ENCODE data around the gene TMEM202. TPM values are rescaled to one million over a fixed set of nuclear protein-coding genes. Genes with fewer than 3 reads are reported as not detected.
A peak's percentile ranks its signal among the peaks of the same experiment; 100 is the strongest.
"Not testable (repeated sequence)": the region's sequence is repeated elsewhere in the genome, so short reads cannot be mapped to it uniquely, and the experiment has no call there.

The TMEM202 gene
- total and polyA plus RNA-seq, 5 donors from 2014 or later, result not detected

- H3K9me3 Mint-ChIP-seq, result peaks cover 0 to 1% (median 0%) of the 10 kb centered on the region in 7 donors
- DNase-seq (no peak), ATAC-seq (ENCODE audit: low read depth in 2 of 2) (no peak)
- peaks cover 15 to 29% (median 18%) of the 10 kb centered on the region in 4 donors for H3K4me1 Mint-ChIP-seq
- peaks cover 3% of the 10 kb centered on the region for H3K27me3 ChIP-seq (ENCODE audit: control insufficient read depth, insufficient read depth, low read length)
- H3K36me3 Mint-ChIP-seq, result no peaks in the 10 kb centered on the region
- H3K9me3 ChIP-seq (ENCODE audit: control insufficient read depth in 2 of 2, low read length in 2 of 2), result no peaks in the 10 kb centered on the region
- H3K4me3 ChIP-seq (ENCODE audit: low read depth, low read length), result no peak overlapping the region
- peaks cover 5% of the 10 kb centered on the region for H3K27me3 Mint-ChIP-seq
- H3K4me1 ChIP-seq (ENCODE audit: control insufficient read depth, insufficient read depth, low read length, poor library complexity, severe bottlenecking), result peaks cover 22% of the 10 kb centered on the region
- peak overlapping the region in 1 of 4 donors; percentile 12 for H3K4me3 Mint-ChIP-seq
- no peaks in the 10 kb centered on the region for H3K36me3 ChIP-seq (ENCODE audit: control insufficient read depth, insufficient read depth, low read length)
- H3K27ac Mint-ChIP-seq, result peak overlapping the region; percentile 17 to 83 (median 21)
- H3K27ac ChIP-seq (ENCODE audit: insufficient read depth, low read length, poor library complexity, severe bottlenecking), result no peak overlapping the region
Measured at GRCh38 chr15:72379856-72380430, 18.2 kb upstream of the TMEM202 start.

- no peak overlapping the region for H3K27ac Mint-ChIP-seq
- peaks cover 9 to 21% (median 13%) of the 10 kb centered on the region in 4 donors for H3K4me1 Mint-ChIP-seq
Measured at GRCh38 chr15:72380743-72381142, 17.4 kb upstream of the TMEM202 start.

DNA sequence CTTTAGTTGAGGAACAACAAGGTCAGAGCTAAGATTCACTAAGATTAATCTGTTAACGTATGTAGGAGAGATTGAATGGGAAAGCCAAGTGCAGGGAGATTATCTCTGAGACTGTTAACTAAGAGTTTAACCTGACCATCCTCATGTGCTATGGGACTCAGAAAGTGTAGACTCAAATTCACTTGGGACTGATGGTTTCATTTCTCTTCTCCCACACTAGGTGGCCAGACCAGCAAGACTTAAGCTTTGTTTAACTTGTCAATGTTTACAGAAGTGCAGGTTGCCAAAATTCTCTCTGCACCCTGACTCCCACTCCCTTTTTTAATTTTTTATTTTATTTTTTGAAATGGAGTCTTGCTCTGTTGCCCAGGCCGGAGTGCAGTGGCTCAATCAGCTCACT, 16.0 kb upstream of the TMEM202 start:
- H3K27ac Mint-ChIP-seq, result no peak overlapping the region

More at GRCh38 chr15:72380743-72381142, 17.4 kb upstream of the TMEM202 start:
- Histone ChIP-seq H3K27me3 (ENCODE audit: control insufficient read depth, insufficient read depth, low read length) (peaks cover 5% of the 10 kb centered on the region), H3K9me3 (ENCODE audit: control insufficient read depth in 2 of 2, low read length in 2 of 2) (no peaks in the 10 kb centered on the region), H3K4me1 (ENCODE audit: control insufficient read depth, insufficient read depth, low read length, poor library complexity, severe bottlenecking) (peaks cover 15% of the 10 kb centered on the region), H3K4me3 (ENCODE audit: low read depth, low read length) (no peak overlapping the region), H3K27ac (ENCODE audit: insufficient read depth, low read length, poor library complexity, severe bottlenecking) (no peak overlapping the region), H3K36me3 (ENCODE audit: control insufficient read depth, insufficient read depth, low read length) (no peaks in the 10 kb centered on the region)
- no peak overlapping the region for H3K4me3 Mint-ChIP-seq
- peaks cover 0 to 1% (median 0%) of the 10 kb centered on the region in 7 donors for H3K9me3 Mint-ChIP-seq
- peaks cover 9% of the 10 kb centered on the region for H3K27me3 Mint-ChIP-seq
- H3K36me3 Mint-ChIP-seq, result no peaks in the 10 kb centered on the region
- ATAC-seq (ENCODE audit: low read depth in 2 of 2) (no peak), DNase-seq (no peak)

DNA sequence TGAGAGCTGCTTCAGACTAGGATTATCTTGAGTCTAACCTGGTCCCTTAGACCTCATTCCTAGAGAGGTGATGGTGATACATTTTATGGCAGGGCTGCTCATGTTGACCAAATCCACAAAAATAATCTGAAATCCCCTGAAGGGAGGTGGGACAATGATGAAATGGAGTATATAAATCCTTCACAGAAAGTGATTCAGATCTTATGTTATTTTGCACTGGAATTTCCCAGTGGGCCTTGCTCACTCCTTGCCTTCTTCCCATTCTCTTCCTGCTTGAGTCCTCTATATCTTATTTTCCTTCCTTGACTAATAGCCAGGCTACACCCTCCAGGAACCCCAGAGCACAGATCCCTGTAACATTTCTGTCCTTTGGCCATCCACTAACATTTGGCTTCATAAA, 10.4 kb upstream of the TMEM202 start:
- no peak for ATAC-seq (ENCODE audit: low read depth in 2 of 2)
- no peaks in the 10 kb centered on the region for H3K4me1 ChIP-seq (ENCODE audit: control insufficient read depth, insufficient read depth, low read length, poor library complexity, severe bottlenecking)
- H3K27me3 ChIP-seq (ENCODE audit: control insufficient read depth, insufficient read depth, low read length), result peaks cover 5% of the 10 kb centered on the region
- H3K4me3 Mint-ChIP-seq, result no peak overlapping the region
- no peak overlapping the region for H3K4me3 ChIP-seq (ENCODE audit: low read depth, low read length)
- H3K36me3 Mint-ChIP-seq, result no peaks in the 10 kb centered on the region
- peaks cover 0 to 1% (median 0%) of the 10 kb centered on the region in 7 donors for H3K9me3 Mint-ChIP-seq
- H3K4me1 Mint-ChIP-seq, result no peaks in the 10 kb centered on the region
- DNase-seq, result no peak
- no peak overlapping the region for H3K27ac Mint-ChIP-seq
- no peaks in the 10 kb centered on the region for H3K9me3 ChIP-seq (ENCODE audit: control insufficient read depth in 2 of 2, low read length in 2 of 2)
- H3K27ac ChIP-seq (ENCODE audit: insufficient read depth, low read length, poor library complexity, severe bottlenecking), result no peak overlapping the region
- H3K27me3 Mint-ChIP-seq, result peaks cover 27% of the 10 kb centered on the region
- H3K36me3 ChIP-seq (ENCODE audit: control insufficient read depth, insufficient read depth, low read length), result no peaks in the 10 kb centered on the region

More for the DNA sequence above, 16.0 kb upstream of the TMEM202 start:
- no peak overlapping the region for H3K27ac ChIP-seq (ENCODE audit: insufficient read depth, low read length, poor library complexity, severe bottlenecking)
- peaks cover 2% of the 10 kb centered on the region for H3K4me1 ChIP-seq (ENCODE audit: control insufficient read depth, insufficient read depth, low read length, poor library complexity, severe bottlenecking)
- ATAC-seq (ENCODE audit: low read depth in 2 of 2), result no peak
- Mint-ChIP-seq H3K9me3 (peaks cover 0 to 1% (median 0%) of the 10 kb centered on the region in 7 donors), H3K36me3 (no peaks in the 10 kb centered on the region), H3K4me1 (peaks cover 0 to 10% (median 3%) of the 10 kb centered on the region in 4 donors), H3K4me3 (no peak overlapping the region), H3K27me3 (peaks cover 15% of the 10 kb centered on the region)
- H3K27me3 ChIP-seq (ENCODE audit: control insufficient read depth, insufficient read depth, low read length), result peaks cover 5% of the 10 kb centered on the region
- no peak overlapping the region for H3K4me3 ChIP-seq (ENCODE audit: low read depth, low read length)
- no peaks in the 10 kb centered on the region for H3K36me3 ChIP-seq (ENCODE audit: control insufficient read depth, insufficient read depth, low read length)
- peak in 1 of 3 donors; percentile 17 for DNase-seq
- no peaks in the 10 kb centered on the region for H3K9me3 ChIP-seq (ENCODE audit: control insufficient read depth in 2 of 2, low read length in 2 of 2)

GRCh38 chr15:72389231-72389630, 8.9 kb upstream of the TMEM202 start:
- Histone ChIP-seq H3K4me3 (ENCODE audit: low read depth, low read length) (no peak overlapping the region), H3K9me3 (ENCODE audit: control insufficient read depth in 2 of 2, low read length in 2 of 2) (no peaks in the 10 kb centered on the region), H3K27me3 (ENCODE audit: control insufficient read depth, insufficient read depth, low read length) (peaks cover 5% of the 10 kb centered on the region), H3K27ac (ENCODE audit: insufficient read depth, low read length, poor library complexity, severe bottlenecking) (no peak overlapping the region), H3K4me1 (ENCODE audit: control insufficient read depth, insufficient read depth, low read length, poor library complexity, severe bottlenecking) (no peaks in the 10 kb centered on the region), H3K36me3 (ENCODE audit: control insufficient read depth, insufficient read depth, low read length) (no peaks in the 10 kb centered on the region)
- H3K36me3 Mint-ChIP-seq, result no peaks in the 10 kb centered on the region
- DNase-seq, result no peak
- no peak for ATAC-seq (ENCODE audit: low read depth in 2 of 2)
- H3K27ac Mint-ChIP-seq, result no peak overlapping the region
- peaks cover 22% of the 10 kb centered on the region for H3K27me3 Mint-ChIP-seq
- H3K9me3 Mint-ChIP-seq, result peaks cover 0 to 1% (median 0%) of the 10 kb centered on the region in 7 donors
- H3K4me3 Mint-ChIP-seq, result no peak overlapping the region
- no peaks in the 10 kb centered on the region for H3K4me1 Mint-ChIP-seq

GRCh38 chr15:72396331-72396730, 1.8 kb upstream of the TMEM202 start:
- not testable (repeated sequence) for H3K9me3 Mint-ChIP-seq; ATAC-seq (ENCODE audit: low read depth in 2 of 2); H3K9me3 ChIP-seq (ENCODE audit: control insufficient read depth in 2 of 2, low read length in 2 of 2); H3K4me3 ChIP-seq (ENCODE audit: low read depth, low read length); H3K27me3 Mint-ChIP-seq; DNase-seq; H3K36me3 Mint-ChIP-seq; H3K4me1 Mint-ChIP-seq; H3K4me1 ChIP-seq (ENCODE audit: control insufficient read depth, insufficient read depth, low read length, poor library complexity, severe bottlenecking); H3K27ac Mint-ChIP-seq; H3K4me3 Mint-ChIP-seq; H3K27me3 ChIP-seq (ENCODE audit: control insufficient read depth, insufficient read depth, low read length); H3K36me3 ChIP-seq (ENCODE audit: control insufficient read depth, insufficient read depth, low read length); H3K27ac ChIP-seq (ENCODE audit: insufficient read depth, low read length, poor library complexity, severe bottlenecking)

DNA sequence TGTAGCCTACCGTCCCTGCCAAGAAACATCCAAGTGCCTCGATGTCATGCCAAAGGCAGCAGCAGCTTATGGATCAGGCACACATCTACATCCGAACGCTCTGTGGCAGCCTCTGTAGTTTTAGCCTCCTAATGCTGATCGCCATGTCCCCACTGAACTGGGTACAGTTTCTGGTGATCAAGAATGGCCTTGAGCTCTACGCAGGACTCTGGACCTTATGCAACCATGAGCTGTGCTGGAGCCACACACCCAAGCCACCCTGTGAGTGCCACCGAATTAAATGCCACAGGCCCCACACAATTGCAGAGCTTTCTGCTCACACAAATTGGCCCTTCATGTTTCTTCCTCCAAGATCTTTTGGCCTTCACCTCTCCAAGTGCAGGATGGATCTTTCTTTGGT, 543 bp downstream of the TMEM202 start:
- no peaks in the 10 kb centered on the region for H3K4me1 Mint-ChIP-seq
- Histone ChIP-seq H3K27ac (ENCODE audit: insufficient read depth, low read length, poor library complexity, severe bottlenecking) (no peak overlapping the region), H3K27me3 (ENCODE audit: control insufficient read depth, insufficient read depth, low read length) (peaks cover 2% of the 10 kb centered on the region), H3K4me1 (ENCODE audit: control insufficient read depth, insufficient read depth, low read length, poor library complexity, severe bottlenecking) (no peaks in the 10 kb centered on the region), H3K4me3 (ENCODE audit: low read depth, low read length) (no peak overlapping the region), H3K9me3 (ENCODE audit: control insufficient read depth in 2 of 2, low read length in 2 of 2) (no peaks in the 10 kb centered on the region), H3K36me3 (ENCODE audit: control insufficient read depth, insufficient read depth, low read length) (no peaks in the 10 kb centered on the region)
- peaks cover 17% of the 10 kb centered on the region for H3K27me3 Mint-ChIP-seq
- DNase-seq (no peak), ATAC-seq (ENCODE audit: low read depth in 2 of 2) (no peak)
- no peaks in the 10 kb centered on the region for H3K36me3 Mint-ChIP-seq
- no peak overlapping the region for H3K27ac Mint-ChIP-seq
- H3K9me3 Mint-ChIP-seq, result peaks cover 0 to 2% (median 0%) of the 10 kb centered on the region in 7 donors
- H3K4me3 Mint-ChIP-seq, result no peak overlapping the region

GRCh38 chr15:72402726-72403125, 4.6 kb downstream of the TMEM202 start:
- Mint-ChIP-seq H3K4me1 (no peaks in the 10 kb centered on the region), H3K9me3 (peaks cover 0 to 3% (median 0%) of the 10 kb centered on the region in 7 donors), H3K27me3 (peaks cover 36% of the 10 kb centered on the region), H3K27ac (no peak overlapping the region), H3K36me3 (no peaks in the 10 kb centered on the region), H3K4me3 (no peak overlapping the region)
- H3K27ac ChIP-seq (ENCODE audit: insufficient read depth, low read length, poor library complexity, severe bottlenecking), result no peak overlapping the region
- H3K36me3 ChIP-seq (ENCODE audit: control insufficient read depth, insufficient read depth, low read length), result no peaks in the 10 kb centered on the region
- ATAC-seq (ENCODE audit: low read depth in 2 of 2) (no peak), DNase-seq (no peak)
- no peaks in the 10 kb centered on the region for H3K4me1 ChIP-seq (ENCODE audit: control insufficient read depth, insufficient read depth, low read length, poor library complexity, severe bottlenecking)
- H3K9me3 ChIP-seq (ENCODE audit: control insufficient read depth in 2 of 2, low read length in 2 of 2), result no peaks in the 10 kb centered on the region
- H3K27me3 ChIP-seq (ENCODE audit: control insufficient read depth, insufficient read depth, low read length), result peaks cover 20% of the 10 kb centered on the region
- H3K4me3 ChIP-seq (ENCODE audit: low read depth, low read length), result no peak overlapping the region
